ENCODE results near the gene BAZ1A. TPM values are rescaled to one million over a fixed set of nuclear protein-coding genes. Genes with fewer than 3 reads are reported as not detected.

The BAZ1A gene
- total RNA-seq, 6 experiments from 2014 or later: 23.1 to 29.5 (median 26.6) TPM

- no peak for DNase-seq
- Mint-ChIP-seq H3K27me3 (ENCODE audit: insufficient read depth) (no peaks in the 10 kb centered on the region), H3K4me1 (ENCODE audit: low read depth) (peaks cover 4% of the 10 kb centered on the region; the same call in 1 of the 2 replicates), H3K36me3 (ENCODE audit: low read depth) (peaks cover 10% of the 10 kb centered on the region), H3K4me3 (no peak overlapping the region), H3K9me3 (no peaks in the 10 kb centered on the region), H3K27ac (no peak overlapping the region)
- TF ChIP-seq CTCF (IDR thresholded peaks at IDR 0.05): no peak
These were observed 41.3 kb downstream of the BAZ1A start for GRCh38 chr14:34833549-34834523.

DNA sequence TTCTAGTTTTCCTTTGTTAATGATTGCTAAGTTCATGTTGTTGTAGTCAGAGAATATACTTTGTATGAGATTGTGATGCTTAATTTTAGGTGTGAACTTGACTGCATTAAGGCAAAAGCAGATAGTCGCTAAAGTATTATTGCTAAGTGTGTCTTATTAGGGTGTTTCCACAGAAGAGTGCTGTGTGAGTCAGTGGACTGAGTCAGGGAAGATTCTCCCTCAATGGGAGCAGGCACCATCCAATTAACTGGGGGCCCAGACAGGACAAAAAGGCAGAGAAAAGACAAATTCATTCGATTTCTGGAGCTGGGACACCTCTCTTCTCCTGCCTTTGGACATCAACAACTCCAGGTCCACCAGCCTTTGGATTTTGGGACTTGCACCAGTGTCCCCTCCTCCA lies 48.5 kb downstream of the BAZ1A start:
- DNase-seq: peak; percentile 30
- peak overlapping the region; percentile 50 for H3K27ac Mint-ChIP-seq
- no peak overlapping the region for H3K4me3 Mint-ChIP-seq
- peaks cover 25% of the 10 kb centered on the region for H3K4me1 Mint-ChIP-seq (ENCODE audit: low read depth)
- H3K36me3 Mint-ChIP-seq (ENCODE audit: low read depth): peaks cover 37% of the 10 kb centered on the region
- no peak for TF ChIP-seq CTCF (IDR thresholded peaks at IDR 0.05)
- H3K9me3 Mint-ChIP-seq: no peaks in the 10 kb centered on the region
- H3K27me3 Mint-ChIP-seq (ENCODE audit: insufficient read depth): 0 out of 2 replicates have a peak, but pooled peaks cover 2% of the 10 kb centered on the region

- Mint-ChIP-seq H3K27me3 (ENCODE audit: insufficient read depth) (0 out of 2 replicates have a peak, but pooled peaks cover 2% of the 10 kb centered on the region), H3K27ac (no peak overlapping the region), H3K4me1 (ENCODE audit: low read depth) (peaks cover 25% of the 10 kb centered on the region), H3K4me3 (no peak overlapping the region), H3K36me3 (ENCODE audit: low read depth) (peaks cover 39% of the 10 kb centered on the region), H3K9me3 (no peaks in the 10 kb centered on the region)
- DNase-seq: no peak
- TF ChIP-seq CTCF (IDR thresholded peaks at IDR 0.05): no peak
These were observed 50.3 kb downstream of the BAZ1A start for GRCh38 chr14:34824826-34825225.

GRCh38 chr14:34824256-34824655 lies 50.9 kb downstream of the BAZ1A start:
- TF ChIP-seq CTCF (IDR thresholded peaks at IDR 0.05): no peak
- no peaks in the 10 kb centered on the region for H3K9me3 Mint-ChIP-seq
- H3K27me3 Mint-ChIP-seq (ENCODE audit: insufficient read depth): 0 out of 2 replicates have a peak, but pooled peaks cover 2% of the 10 kb centered on the region
- no peak overlapping the region for H3K27ac Mint-ChIP-seq
- peaks cover 25% of the 10 kb centered on the region for H3K4me1 Mint-ChIP-seq (ENCODE audit: low read depth)
- H3K36me3 Mint-ChIP-seq (ENCODE audit: low read depth): peaks cover 34% of the 10 kb centered on the region
- no peak for DNase-seq
- no peak overlapping the region for H3K4me3 Mint-ChIP-seq

- no peak for TF ChIP-seq CTCF (IDR thresholded peaks at IDR 0.05)
- Mint-ChIP-seq H3K4me1 (ENCODE audit: low read depth) (no peaks in the 10 kb centered on the region), H3K27me3 (ENCODE audit: insufficient read depth) (no peaks in the 10 kb centered on the region), H3K36me3 (ENCODE audit: low read depth) (peaks cover 13% of the 10 kb centered on the region), H3K9me3 (no peaks in the 10 kb centered on the region), H3K4me3 (no peak overlapping the region), H3K27ac (no peak overlapping the region; the same call in 1 of the 2 replicates)
- DNase-seq: no peak
These were observed 57.4 kb downstream of the BAZ1A start for GRCh38 chr14:34817768-34818167.
